ENCODE measurements around the gene ACTL7B. TPM values are rescaled to one million over a fixed set of nuclear protein-coding genes. Genes with fewer than 3 reads are reported as not detected.
A peak's percentile ranks its signal among the peaks of the same experiment; 100 is the strongest.
"Not testable (repeated sequence)": the region's sequence is repeated elsewhere in the genome, so short reads cannot be mapped to it uniquely, and the experiment has no call there.

The ACTL7B gene
- polyA plus RNA-seq, 3 donors, result 0.05 TPM; not detected in 2

DNA sequence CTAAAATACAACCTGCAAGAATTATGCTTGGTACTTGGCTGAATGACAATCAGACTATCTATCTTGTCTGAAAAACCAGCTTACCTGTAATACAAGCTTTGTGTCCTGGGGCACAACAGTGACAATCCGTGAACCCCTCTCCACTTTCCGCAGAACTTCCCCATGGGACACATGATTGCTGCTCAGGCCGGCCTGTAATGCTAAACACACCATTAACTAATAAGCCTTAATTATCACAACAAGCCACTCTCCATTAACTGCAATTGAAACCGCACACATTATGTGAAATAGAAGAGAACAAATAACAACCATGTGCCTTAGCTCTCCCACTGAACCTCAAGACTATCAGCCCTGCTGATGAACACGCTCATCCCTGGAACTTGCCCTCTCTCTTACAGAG lies 44.4 kb upstream of the ACTL7B start:
- Histone ChIP-seq H3K27ac (ENCODE audit: low read depth in 1 of 2, low read length in 2 of 2) (no peak overlapping the region), H3K79me2 (ENCODE audit: insufficient read depth, low read length) (no peaks in the 10 kb centered on the region), H3K9me3 (replicated peaks in 1 of 2; ENCODE audit: control insufficient read depth in 1 of 2, insufficient read depth in 1 of 2, low read length in 2 of 2) (no peaks in the 10 kb centered on the region), H3K4me2 (replicated peaks; ENCODE audit: extremely low read depth, low read length, poor library complexity, severe bottlenecking) (no peak overlapping the region), H2AFZ (ENCODE audit: insufficient read depth, low read depth, low read length, poor library complexity, severe bottlenecking) (no peak overlapping the region), H3K9ac (ENCODE audit: insufficient read depth, low read length, poor library complexity, severe bottlenecking) (no peak overlapping the region), H3K27me3 (ENCODE audit: control insufficient read depth in 2 of 2, insufficient read depth in 2 of 2, low read length in 2 of 2) (no peaks in the 10 kb centered on the region), H4K20me1 (ENCODE audit: insufficient read depth, low read length) (no peaks in the 10 kb centered on the region), H3K36me3 (replicated peaks in 1 of 2; ENCODE audit: control insufficient read depth in 1 of 2, insufficient read depth in 2 of 2, low read length in 2 of 2) (peaks cover 73 to 98% of the 10 kb centered on the region in 2 donors), H3K4me1 (ENCODE audit: control insufficient read depth in 1 of 2, insufficient read depth in 2 of 2, low read length in 2 of 2) (no peaks in the 10 kb centered on the region), H3K4me3 (replicated peaks in 1 of 3; ENCODE audit: low read depth in 2 of 3, low read length in 3 of 3) (no peak overlapping the region)
- H3K36me3 Mint-ChIP-seq, result peaks cover 86 to 90% of the 10 kb centered on the region in 2 donors
- no peak for DNase-seq
- H3K27ac Mint-ChIP-seq, result peak overlapping the region in 2 of 7 donors; percentile 2 to 21
- H3K4me3 Mint-ChIP-seq, result no peak overlapping the region
- no peak for TF ChIP-seq CTCF (IDR thresholded peaks at IDR 0.05)
- peaks cover 11% of the 10 kb centered on the region for H3K4me1 Mint-ChIP-seq
- intact Hi-C loops (cut with micrococcal nuclease), result no loop called here
- H3K9me3 Mint-ChIP-seq, result no peaks in the 10 kb centered on the region
- 100% methylated on average over 3 of the region's 5 CpGs for WGBS (ENCODE audit: insufficient coverage)
- H3K27me3 Mint-ChIP-seq (ENCODE audit: low read depth in 3 of 3), result no peaks in the 10 kb centered on the region

GRCh38 chr9:108899023-108899695 lies 43.4 kb upstream of the ACTL7B start:
- Mint-ChIP-seq H3K4me1 (peaks cover 10% of the 10 kb centered on the region), H3K36me3 (peaks cover 93 to 94% of the 10 kb centered on the region in 2 donors)
- DNase-seq; H3K27me3 ChIP-seq (ENCODE audit: control insufficient read depth in 2 of 2, insufficient read depth in 2 of 2, low read length in 2 of 2); H3K9ac ChIP-seq (ENCODE audit: insufficient read depth, low read length, poor library complexity, severe bottlenecking); H3K4me3 ChIP-seq (replicated peaks in 1 of 3; ENCODE audit: low read depth in 2 of 3, low read length in 3 of 3); H3K9me3 ChIP-seq (replicated peaks in 1 of 2; ENCODE audit: control insufficient read depth in 1 of 2, insufficient read depth in 1 of 2, low read length in 2 of 2); H3K4me2 ChIP-seq (replicated peaks; ENCODE audit: extremely low read depth, low read length, poor library complexity, severe bottlenecking); H3K9me3 Mint-ChIP-seq; H3K79me2 ChIP-seq (ENCODE audit: insufficient read depth, low read length); H3K27ac ChIP-seq (ENCODE audit: low read depth in 1 of 2, low read length in 2 of 2); H2AFZ ChIP-seq (ENCODE audit: insufficient read depth, low read depth, low read length, poor library complexity, severe bottlenecking); H3K27ac Mint-ChIP-seq; H4K20me1 ChIP-seq (ENCODE audit: insufficient read depth, low read length); H3K27me3 Mint-ChIP-seq (ENCODE audit: low read depth in 3 of 3); H3K4me1 ChIP-seq (ENCODE audit: control insufficient read depth in 1 of 2, insufficient read depth in 2 of 2, low read length in 2 of 2); intact Hi-C loops (cut with micrococcal nuclease); H3K4me3 Mint-ChIP-seq: not testable (repeated sequence)
- WGBS (ENCODE audit: insufficient coverage), result 100% methylated on average over 4 of the region's 8 CpGs
- peaks cover 74 to 98% of the 10 kb centered on the region in 2 donors for H3K36me3 ChIP-seq (replicated peaks in 1 of 2; ENCODE audit: control insufficient read depth in 1 of 2, insufficient read depth in 2 of 2, low read length in 2 of 2)

Data from CD14-positive monocyte (primary cell).